HG03039 (cell line): ENCODE results near the gene EFCAB8.
"Not testable (repeated sequence)": the region's sequence is repeated elsewhere in the genome, so short reads cannot be mapped to it uniquely, and the experiment has no call there.

Experiments used
- ATAC-seq: cut with Tn5 transposase; IDR thresholded peaks from one replicate; pipeline ENCODE4 v1.9.1; 2021; ENCODE audit warnings: mild to moderate bottlenecking, moderate library complexity; ENCODE audit not compliant: unreplicated experiment

The EFCAB8 gene

GRCh38 chr20:32886652-32887051 lies 27.9 kb downstream of the EFCAB8 start:
- ATAC-seq = no peak

DNA sequence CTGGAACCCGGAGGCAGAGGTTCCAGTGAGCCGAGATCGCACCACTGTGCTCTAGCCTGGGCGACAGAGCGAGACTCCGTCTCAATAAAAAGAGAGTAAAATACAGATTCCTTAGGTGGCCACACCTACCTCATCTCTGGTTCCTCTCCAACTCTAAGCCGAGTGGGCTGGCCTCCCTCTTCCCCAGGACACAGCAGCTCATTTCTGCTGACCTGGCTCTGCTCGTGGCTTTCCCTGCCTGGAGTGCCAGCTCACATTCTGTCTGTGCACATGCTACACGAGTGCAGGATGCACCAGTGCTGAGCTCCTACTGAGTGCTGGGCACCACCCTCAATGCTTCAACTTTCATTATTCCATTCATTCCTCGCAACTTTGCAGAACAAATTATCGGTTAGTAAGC lies 28.8 kb downstream of the EFCAB8 start:
- ATAC-seq = no peak

DNA sequence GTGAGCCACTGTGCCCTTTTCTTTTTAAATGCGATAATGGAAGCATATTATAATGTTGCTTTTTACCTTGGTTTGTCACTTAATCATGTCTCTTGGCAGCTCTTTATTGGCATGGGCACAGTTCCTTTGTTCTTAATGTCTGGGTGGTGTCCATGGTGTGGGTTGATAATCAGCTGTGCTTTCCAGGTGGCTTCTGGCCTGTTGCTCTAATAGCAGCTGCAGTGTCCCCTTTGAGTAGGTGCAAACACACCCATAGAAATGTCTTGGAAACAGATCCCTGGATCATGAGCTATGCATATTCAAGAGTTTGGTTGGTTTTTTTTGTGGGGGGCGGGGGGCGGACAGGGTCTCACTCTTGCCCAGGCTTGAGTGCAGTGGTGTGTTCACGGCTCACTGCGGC lies 29.9 kb downstream of the EFCAB8 start:
- no peak for ATAC-seq

DNA sequence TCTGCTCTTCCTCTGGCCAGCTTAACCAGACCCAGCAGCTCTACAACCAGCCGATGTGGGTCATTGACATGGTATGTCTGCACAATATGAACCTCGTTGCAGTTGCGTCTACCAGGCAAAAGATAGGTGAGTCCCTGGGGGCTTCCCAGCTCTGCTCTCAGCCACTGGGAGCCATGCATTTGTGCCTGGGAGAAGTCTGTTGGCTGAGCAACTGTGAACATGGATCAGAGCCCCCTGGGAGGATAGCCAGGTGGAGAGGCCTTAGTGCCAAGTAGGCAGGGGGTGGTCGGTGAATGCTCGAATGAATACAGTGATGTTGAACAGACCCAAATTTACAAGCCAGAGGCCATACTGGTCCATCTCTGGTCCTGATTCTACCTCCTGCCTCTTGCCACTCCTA lies 30.6 kb downstream of the EFCAB8 start:
- no peak for ATAC-seq

- no peak for ATAC-seq
Measured at GRCh38 chr20:32891491-32891890, 32.8 kb downstream of the EFCAB8 start.

DNA sequence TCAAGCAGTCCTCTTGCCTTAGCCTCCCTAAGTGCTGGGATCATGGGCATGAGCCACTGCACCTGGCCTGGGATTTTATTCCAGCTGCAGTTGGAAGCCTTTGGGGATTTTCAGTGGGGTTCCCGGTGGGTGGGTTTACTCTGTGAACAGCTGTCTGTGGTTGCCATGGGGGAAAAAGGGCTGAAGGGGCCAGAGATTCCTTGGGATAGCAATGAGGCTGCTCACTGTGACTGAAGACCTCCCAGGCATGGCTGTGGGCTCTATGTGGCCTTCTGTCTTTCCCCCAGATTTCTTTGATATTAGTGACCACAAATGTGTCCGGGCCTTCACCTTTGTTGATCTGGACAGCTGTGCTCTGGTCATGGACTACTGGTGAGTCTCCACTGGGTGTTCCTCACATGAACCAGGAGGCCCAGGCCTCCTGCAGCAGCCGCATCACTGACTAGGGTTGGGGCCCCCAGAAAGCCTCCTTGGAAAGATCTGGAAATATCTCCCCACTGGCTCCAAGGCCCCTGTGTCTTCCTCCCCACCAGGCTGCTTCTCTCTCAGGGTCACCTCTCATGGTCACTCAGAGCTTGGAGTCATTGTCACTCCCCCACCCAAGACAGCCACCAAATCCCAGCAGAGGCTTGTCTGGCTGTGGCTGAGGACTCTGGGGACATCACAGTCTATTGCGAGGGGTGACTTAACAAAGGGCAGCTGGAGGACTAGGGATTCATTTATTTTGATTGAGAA lies 33.4 kb downstream of the EFCAB8 start:
- no peak for ATAC-seq

DNA sequence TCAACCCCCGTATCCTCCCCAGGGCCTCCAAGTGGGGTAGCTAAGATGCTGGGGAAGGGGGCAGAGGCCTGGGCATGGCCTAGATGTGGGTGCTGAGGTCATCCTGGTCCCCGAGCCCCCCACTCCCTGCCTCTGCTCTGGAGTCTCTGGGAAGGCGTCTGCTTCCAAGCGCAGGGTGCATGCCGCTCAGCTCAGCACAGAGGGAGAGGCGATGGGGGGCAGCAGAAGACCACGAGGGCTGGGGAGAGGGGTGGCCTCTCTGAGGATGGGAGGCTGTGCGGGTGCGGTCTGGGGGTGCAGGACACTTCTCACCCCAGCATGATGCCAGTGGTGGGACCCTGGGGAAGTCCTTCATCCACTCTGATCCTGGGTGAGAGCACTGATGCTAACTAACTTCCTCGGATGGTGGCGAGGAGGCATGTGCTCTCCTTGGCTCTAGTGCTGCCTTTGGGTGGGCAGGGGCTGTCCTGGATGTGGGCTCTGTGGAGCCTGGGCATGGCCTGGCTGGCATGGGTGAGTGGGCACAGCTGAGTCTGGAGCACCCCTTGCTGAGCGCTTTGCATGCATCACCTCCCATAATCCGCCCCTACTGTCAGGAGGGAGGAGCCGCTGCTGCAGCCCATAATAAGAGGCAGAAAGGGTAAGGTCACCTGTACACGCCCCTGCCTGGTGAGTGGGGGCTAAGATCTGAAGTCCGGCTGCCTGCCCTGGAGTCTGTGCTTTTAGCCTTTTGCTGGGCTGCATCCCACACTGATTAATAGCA lies 34.7 kb downstream of the EFCAB8 start:
- no peak for ATAC-seq

DNA sequence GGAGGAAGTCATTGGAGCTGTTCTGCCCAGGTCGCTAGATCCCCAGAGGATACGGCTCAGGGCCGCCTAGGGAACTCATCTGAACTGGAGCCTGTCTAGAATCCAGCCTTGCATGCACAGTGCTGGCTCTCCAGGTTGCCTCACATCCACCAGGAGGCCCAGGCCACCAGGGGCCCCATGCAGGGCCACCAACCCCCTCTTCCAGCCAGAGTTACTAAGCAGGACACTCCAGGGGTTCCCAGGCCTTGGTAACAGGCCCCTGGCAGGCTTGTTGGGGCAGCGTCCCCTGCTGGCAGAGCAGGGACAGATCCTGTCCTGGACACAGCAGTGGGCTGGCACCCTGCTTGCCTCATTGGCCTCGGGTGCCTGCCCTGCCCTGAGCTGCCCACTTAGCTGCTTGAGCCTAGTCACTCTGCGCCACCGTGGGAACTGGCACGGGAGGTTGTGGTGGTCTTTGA lies 35.3 kb downstream of the EFCAB8 start:
- no peak for ATAC-seq

- no peak for ATAC-seq
Measured at GRCh38 chr20:32894711-32895355, 36.1 kb downstream of the EFCAB8 start.

GRCh38 chr20:32896521-32897280 lies 38.0 kb downstream of the EFCAB8 start:
- no peak for ATAC-seq

GRCh38 chr20:32898729-32899128 lies 40.0 kb downstream of the EFCAB8 start:
- no peak for ATAC-seq

- ATAC-seq = no peak
Measured at GRCh38 chr20:32902456-32903420, 44.0 kb downstream of the EFCAB8 start.

DNA sequence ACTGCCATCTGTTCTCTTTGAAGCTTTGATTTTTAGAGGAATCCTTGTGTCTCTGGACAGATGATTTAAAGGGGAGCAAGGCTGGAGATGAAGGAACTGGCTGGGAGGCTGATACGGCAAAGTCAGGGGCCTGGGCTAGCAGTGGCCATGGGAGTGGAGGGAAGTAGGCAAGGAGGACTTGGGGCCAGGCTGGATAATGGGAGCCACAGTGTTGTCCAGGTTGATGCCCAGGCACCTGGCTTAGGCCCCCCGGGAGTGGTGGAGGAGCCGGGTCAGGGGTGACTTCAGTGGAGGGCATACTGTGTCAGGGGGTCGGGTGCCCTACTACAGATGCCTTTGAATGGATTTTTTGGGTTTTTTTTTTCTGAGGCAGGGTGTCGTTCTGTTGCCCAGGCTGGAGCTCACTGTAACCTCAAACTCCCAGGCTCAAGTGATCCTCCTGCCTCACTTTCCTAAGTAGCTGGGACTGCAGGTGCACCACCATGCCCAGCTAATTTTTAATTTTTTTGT lies 45.0 kb downstream of the EFCAB8 start:
- no peak for ATAC-seq

- ATAC-seq = not testable (repeated sequence)
Measured at GRCh38 chr20:32904678-32905077, 46.0 kb downstream of the EFCAB8 start.

GRCh38 chr20:32906200-32906599 lies 47.5 kb downstream of the EFCAB8 start:
- ATAC-seq = no peak

GRCh38 chr20:32906871-32907495 lies 48.3 kb downstream of the EFCAB8 start:
- ATAC-seq = no peak

DNA sequence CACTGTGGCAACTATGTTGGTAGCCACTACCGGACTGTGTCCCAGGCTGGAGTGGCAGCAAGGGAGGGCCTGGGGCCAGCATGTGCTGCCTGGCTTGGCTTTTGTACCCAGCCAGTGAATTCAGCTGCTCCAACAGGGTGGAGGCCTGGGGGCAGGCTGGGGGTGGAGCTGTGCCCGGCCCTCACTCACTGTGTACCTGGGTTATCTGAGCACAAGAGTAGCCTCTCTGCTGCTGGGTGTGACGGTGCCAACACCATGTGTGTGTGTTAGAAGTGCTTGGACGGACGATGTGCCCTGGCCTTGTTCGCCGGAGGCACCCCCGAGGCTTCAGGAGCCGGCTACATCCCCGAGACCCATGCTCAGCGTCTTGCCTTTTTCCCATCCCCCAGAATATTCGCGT lies 49.2 kb downstream of the EFCAB8 start:
- ATAC-seq = no peak

DNA sequence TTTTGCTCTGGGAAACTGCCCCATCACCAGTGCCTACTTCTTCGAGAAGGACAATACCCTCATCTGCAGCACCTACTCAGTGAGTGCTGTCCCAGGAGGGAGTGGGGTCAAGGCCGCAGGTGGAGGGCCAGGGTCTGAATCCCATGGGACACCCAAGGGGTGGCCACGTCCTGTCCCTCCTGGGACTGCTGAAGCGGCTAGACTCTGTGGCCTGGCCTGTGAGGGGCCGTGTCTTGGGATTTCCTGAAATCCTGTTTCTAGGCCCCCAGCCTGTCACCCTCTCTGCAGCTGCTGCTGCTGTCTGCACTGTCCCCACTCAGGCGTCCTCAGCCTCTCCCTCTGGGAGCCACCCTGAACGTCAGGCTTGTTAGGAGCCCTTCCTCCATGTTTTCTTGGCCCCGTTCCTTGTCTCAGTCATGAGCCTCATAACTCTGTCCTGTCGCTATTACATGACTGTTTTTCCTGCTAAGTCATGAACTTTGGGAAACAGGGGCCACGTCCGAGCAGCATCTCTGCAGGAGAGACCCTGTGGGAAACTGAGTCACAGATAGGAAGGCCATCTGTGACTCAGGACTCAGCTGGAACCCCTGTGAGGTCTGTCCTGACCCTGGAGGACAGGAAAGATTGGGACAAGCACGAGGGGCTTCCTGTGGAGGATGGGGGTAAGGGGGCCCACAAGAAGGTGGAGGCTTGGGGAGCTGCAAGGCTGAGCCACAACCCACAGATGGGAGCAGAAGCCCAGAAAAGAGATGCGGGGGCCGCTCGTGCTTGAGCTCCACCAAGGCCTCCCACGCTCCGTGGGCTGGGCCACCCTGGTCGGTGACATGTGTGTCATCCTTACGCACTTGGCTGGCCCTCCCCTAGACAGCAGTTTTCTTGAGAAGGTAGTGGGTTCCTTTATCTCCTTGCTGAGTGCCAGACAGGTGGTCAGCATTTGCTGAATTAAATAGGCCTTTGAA lies 49.9 kb downstream of the EFCAB8 start:
- no peak for ATAC-seq
